H1 (cell line): ENCODE measurements around the gene DHH. TPM values are rescaled to one million over a fixed set of nuclear protein-coding genes. Genes with fewer than 3 reads are reported as not detected.

ENCODE experiments used
- CTCF ChIA-PET: fragments of 300-600 bp; sonication (Branson Sonifier 250); formaldehyde crosslinking; loops from one replicate; lab custom pipeline; 2021; ENCODE audit not compliant: partially characterized antibody; lab: Charles Lee
- POLR2A ChIA-PET: fragments of 300-600 bp; sonication (Branson Sonifier 250); formaldehyde crosslinking; loops from one replicate; lab custom pipeline; 2021; ENCODE audit warnings: inconsistent platforms; ENCODE audit not compliant: partially characterized antibody; lab: Charles Lee
- DNase-seq, 2 experiments: peaks; one replicate each; pipeline versions ENCODE4 v3.0.0 to v3.0.0-alpha.2; 2010 to 2022; ENCODE audit warnings: low spot score in 2 of 2, low read depth in 1 of 2, mixed read lengths in 1 of 2
- FAIRE-seq: peaks from 2 replicates; lab custom pipeline; 2011; peaks lifted over from hg19 to GRCh38; lab: Jason Lieb, UNC
- H2AFZ ChIP-seq: 2 replicates; pipeline ENCODE4 v1.8.1; 2012; ENCODE audit warnings: low read length, inconsistent platforms
- H2AK5ac ChIP-seq: 2 replicates; pipeline ENCODE4 v1.6.1; 2013; ENCODE audit warnings: low read depth, low read length
- H2BK120ac ChIP-seq: replicated peaks from 2 replicates; pipeline ENCODE3; 2013; ENCODE audit warnings: low read depth, low read length, inconsistent platforms
- H2BK12ac ChIP-seq: 2 replicates; pipeline ENCODE4 v1.6.1; 2013; ENCODE audit warnings: low read depth, low read length
- H2BK15ac ChIP-seq: 2 replicates; pipeline ENCODE4 v1.6.1; 2013; ENCODE audit warnings: low read length
- H2BK20ac ChIP-seq: 2 replicates; pipeline ENCODE4 v1.6.1; 2013; ENCODE audit warnings: low read length
- H2BK5ac ChIP-seq: 2 replicates; pipeline ENCODE4 v1.6.1; 2013; ENCODE audit warnings: low read depth, low read length
- H3K14ac ChIP-seq: 2 replicates; pipeline ENCODE4 v1.6.1; 2013; ENCODE audit warnings: inconsistent platforms; ENCODE audit not compliant: insufficient read length
- H3K18ac ChIP-seq: 2 replicates; pipeline ENCODE4 v1.6.1; 2013; ENCODE audit warnings: low read length; ENCODE audit errors: extremely low read depth
- H3K23ac ChIP-seq: 2 replicates; pipeline ENCODE4 v1.6.1; 2013; ENCODE audit warnings: inconsistent platforms; ENCODE audit not compliant: insufficient read length
- H3K23me2 ChIP-seq: 2 replicates; pipeline ENCODE4 v1.6.1; 2013; ENCODE audit warnings: low read depth, low read length
- H3K27ac ChIP-seq: 2 replicates; pipeline ENCODE4 v1.6.1; 2011; ENCODE audit warnings: low read depth, low read length, inconsistent platforms
- H3K27me3 ChIP-seq, 4 experiments: replicated peaks in 1 of 4; 1 replicate in 1 of 4; 2 replicates in 3 of 4; pipeline versions ENCODE4 v1.6.1 to v1.8.1; 2011 to 2013; ENCODE audit warnings: low read length in 3 of 4, mild to moderate bottlenecking in 3 of 4, inconsistent platforms in 2 of 4, mixed read lengths in 2 of 4, moderate library complexity in 1 of 4; ENCODE audit not compliant: control insufficient read depth in 3 of 4, insufficient read depth in 3 of 4; ENCODE audit errors: extremely low read depth in 1 of 4
- H3K36me3 ChIP-seq, 4 experiments: 2 replicates each; pipeline versions ENCODE4 v1.6.1 to v1.8.1; 2011 to 2013; ENCODE audit warnings: mild to moderate bottlenecking in 4 of 4, low read length in 3 of 4, moderate library complexity in 2 of 4, control low read depth in 1 of 4, inconsistent platforms in 1 of 4; ENCODE audit not compliant: insufficient read depth in 4 of 4, control insufficient read depth in 2 of 4
- H3K4ac ChIP-seq: replicated peaks from 2 replicates; pipeline ENCODE3; 2013; ENCODE audit warnings: low read length, low read depth, mixed read lengths, inconsistent platforms; ENCODE audit not compliant: insufficient read length
- H3K4me1 ChIP-seq, 4 experiments: replicated peaks in 1 of 4; 1 replicate in 1 of 4; 2 replicates in 3 of 4; pipeline versions ENCODE4 v1.6.1 to v1.8.1; 2011 to 2013; ENCODE audit warnings: low read length in 3 of 4, inconsistent platforms in 2 of 4, mixed read lengths in 1 of 4; ENCODE audit not compliant: insufficient read depth in 4 of 4, control insufficient read depth in 3 of 4
- H3K4me2 ChIP-seq, 2 experiments: 2 replicates each; pipeline versions ENCODE4 v1.6.1 to v1.8.1; 2011 to 2013; ENCODE audit warnings: low read depth in 2 of 2, low read length in 2 of 2, control low read depth in 1 of 2, inconsistent platforms in 1 of 2, mild to moderate bottlenecking in 1 of 2; ENCODE audit not compliant: insufficient read depth in 1 of 2
- H3K4me3 ChIP-seq, 4 experiments: fragments of 200-600, 300-600 bp in 1 of 4; sonication (generic), shearing (Covaris generic), sonication (Bioruptor Twin) in 1 of 4; 2 replicates each; pipeline versions ENCODE4 v1.5.1 to v1.8.1; 2011 to 2016; ENCODE audit warnings: low read length in 4 of 4, low read depth in 3 of 4, control low read depth in 2 of 4, inconsistent platforms in 2 of 4, mild to moderate bottlenecking in 2 of 4, mixed read lengths in 1 of 4, moderate library complexity in 1 of 4; ENCODE audit not compliant: insufficient read depth in 2 of 4; ENCODE audit errors: extremely low read depth in 1 of 4
- H3K56ac ChIP-seq: replicated peaks from 2 replicates; pipeline ENCODE3; 2013; ENCODE audit warnings: low read depth, mild to moderate bottlenecking, mixed read lengths, low read length, inconsistent platforms; ENCODE audit not compliant: insufficient read length
- H3K79me1 ChIP-seq: 2 replicates; pipeline ENCODE4 v1.6.1; 2013; ENCODE audit warnings: low read depth, low read length, control low read depth
- H3K79me2 ChIP-seq, 2 experiments: 2 replicates each; pipeline versions ENCODE4 v1.6.1 to v1.8.1; 2012 to 2013; ENCODE audit warnings: low read length in 2 of 2, mild to moderate bottlenecking in 2 of 2, inconsistent platforms in 1 of 2; ENCODE audit not compliant: insufficient read depth in 2 of 2, control insufficient read depth in 1 of 2
- H3K9ac ChIP-seq, 4 experiments: replicated peaks in 1 of 4; 1 replicate in 1 of 4; 2 replicates in 3 of 4; pipeline versions ENCODE4 v1.6.1 to v1.8.1; 2011 to 2013; ENCODE audit warnings: low read depth in 3 of 4, low read length in 3 of 4, control low read depth in 2 of 4, mild to moderate bottlenecking in 2 of 4, moderate library complexity in 2 of 4, inconsistent platforms in 1 of 4; ENCODE audit errors: extremely low read depth in 1 of 4
- H3K9me3 ChIP-seq, 2 experiments: 2 replicates each; pipeline versions ENCODE4 v1.6.1 to v1.8.1; 2012 to 2013; ENCODE audit warnings: mild to moderate bottlenecking in 2 of 2, moderate library complexity in 2 of 2, control low read depth in 1 of 2, inconsistent platforms in 1 of 2, low read depth in 1 of 2, low read length in 1 of 2, mixed read lengths in 1 of 2; ENCODE audit not compliant: insufficient read depth in 2 of 2
- H4K20me1 ChIP-seq, 2 experiments: replicated peaks in 1 of 2; 2 replicates each; pipeline versions ENCODE3 to v1.8.1; 2011 to 2013; ENCODE audit warnings: inconsistent platforms in 2 of 2, low read length in 2 of 2, mild to moderate bottlenecking in 1 of 2; ENCODE audit not compliant: insufficient read depth in 2 of 2, control insufficient read depth in 1 of 2
- H4K5ac ChIP-seq: 2 replicates; pipeline ENCODE4 v1.6.1; 2013; ENCODE audit warnings: low read length, low read depth, mixed read lengths, inconsistent platforms; ENCODE audit not compliant: insufficient read length
- H4K8ac ChIP-seq: 2 replicates; pipeline ENCODE4 v1.8.0; 2013; ENCODE audit warnings: mild to moderate bottlenecking, moderate library complexity, low read length, inconsistent platforms; ENCODE audit not compliant: insufficient read depth; ENCODE audit errors: extremely low read depth
- H4K91ac ChIP-seq: replicated peaks from 2 replicates; pipeline ENCODE3; 2013; ENCODE audit warnings: low read length, mixed read lengths, inconsistent platforms; ENCODE audit not compliant: insufficient read length
- POLR2A ChIP-seq, 2 experiments: IDR thresholded peaks; 1 replicate in 1 of 2; 2 replicates in 1 of 2; pipeline ENCODE4 v1.6.1; 2011; ENCODE audit warnings: low read depth in 2 of 2, low read length in 2 of 2, mild to moderate bottlenecking in 2 of 2; ENCODE audit errors: control extremely low read depth in 1 of 2
- RAD21 ChIP-seq, 2 experiments: IDR thresholded peaks in 1 of 2; conservative IDR thresholded peaks in 1 of 2; 2 replicates each; pipeline ENCODE4 v1.6.1; 2011; ENCODE audit warnings: low read depth in 2 of 2, low read length in 2 of 2, improper control_type of control experiment in 1 of 2, inconsistent platforms in 1 of 2, mild to moderate bottlenecking in 1 of 2, moderate library complexity in 1 of 2
- RNF2 ChIP-seq: fragments of 200-900, 300-1000 bp; sonication (generic); IDR thresholded peaks from 2 replicates; pipeline ENCODE4 v1.7.1; 2016; ENCODE audit warnings: borderline replicate concordance, low read depth, mild to moderate bottlenecking, antibody characterized with exemption, low read length; ENCODE audit not compliant: poor library complexity, severe bottlenecking; ENCODE audit errors: missing control alignments
- SRF ChIP-seq: IDR thresholded peaks from 2 replicates; pipeline ENCODE4 v1.6.1; 2011; ENCODE audit warnings: mild to moderate bottlenecking, low read depth, low read length, moderate library complexity
- WGBS, 2 experiments: shearing (Covaris generic) in 1 of 2; methylation state at CpG; one replicate each; pipeline versions ENCODE4 v1.1.6 to v1.1.7; 2013 to 2015; ENCODE audit warnings: low lambda C conversion rate in 2 of 2, mixed read lengths in 2 of 2, inconsistent platforms in 1 of 2, low coverage in 1 of 2, missing lambda C conversion rate in 1 of 2; ENCODE audit not compliant: insufficient replicate concordance in 2 of 2, insufficient coverage in 1 of 2, insufficient read length in 1 of 2; ENCODE audit errors: extremely low coverage in 1 of 2, missing lambda C conversion rate in 1 of 2; 5-methylcytosine and 5-hydroxymethylcytosine counted together
- polyA plus RNA-seq, 7 experiments: library from polyadenylated mRNA; depleted of rRNA in 3 of 7; stranded (reverse) in 5 of 7; unstranded in 2 of 7; fragments of >200 nt in 5 of 7; fragments of 200-250 nt in 2 of 7; gene quantifications; 1 replicate in 5 of 7; 2 replicates in 1 of 7; 4 replicates in 1 of 7; pipeline versions ENCODE4 v1.2.1 to v1.2.3, GENCODE V29; 2011 to 2013; ENCODE audit warnings: missing spikeins in 2 of 7, mixed read lengths in 2 of 7
- total RNA-seq: library from RNA; stranded (reverse); fragmentation: NEBNext Ultra II Directional; extraction: Animal tissue kit (Norgen Biotek cat#: 25700); gene quantifications from 2 replicates; pipeline ENCODE4 v1.2.1, GENCODE V29; 2021

DHH gene
- total and polyA plus RNA-seq, 2 of the 8 experiments (the other 6 are each of a cell fraction or from before 2014, with no cell fraction given): 0.03 to 0.11 TPM

GRCh38 chr12:49041881-49042484, 52.6 kb downstream of the DHH start:
- H2BK5ac ChIP-seq: no peak overlapping the region
- 97% methylated on average over 16 of the region's 18 CpGs; no CpG with 5 or more reads in 1 of the 2 experiments for WGBS, 2 experiments
- no peak overlapping the region for H2BK120ac ChIP-seq
- H3K9ac ChIP-seq: no peak overlapping the region
- H3K79me2 ChIP-seq: no peaks in the 10 kb centered on the region
- H4K20me1 ChIP-seq: peaks cover 20 to 36% of the 10 kb centered on the region in 2 experiments
- no peaks in the 10 kb centered on the region for H3K9me3 ChIP-seq
- no peaks in the 10 kb centered on the region for H3K27me3 ChIP-seq
- no peak overlapping the region for H3K4ac ChIP-seq
- H3K56ac ChIP-seq: no peak overlapping the region
- H2AK5ac ChIP-seq: no peak overlapping the region
- H4K91ac ChIP-seq: no peak overlapping the region
- no peak overlapping the region for H2AFZ ChIP-seq
- no peak overlapping the region for H3K23ac ChIP-seq
- H2BK12ac ChIP-seq: no peak overlapping the region
- H3K36me3 ChIP-seq: peaks cover 61 to 93% (median 87%) of the 10 kb centered on the region in 4 experiments
- no peak overlapping the region for H2BK15ac ChIP-seq
- H2BK20ac ChIP-seq: no peak overlapping the region
- POLR2A ChIA-PET: interaction anchor here (21.2 kb wide), 1 partner anchor 12 kb away, joined by 339 read pairs; no protein-coding TSS in a partner anchor
- FAIRE-seq (no peak), DNase-seq (no peak)
- CTCF ChIA-PET: interaction anchor here (1.1 to 9.1 kb wide), 7 partner anchors 7 to 46 kb away, joined by 3 to 126 read pairs (median 5); no protein-coding TSS in a partner anchor
- no peaks in the 10 kb centered on the region; the same call in none of the 2 replicates for H3K79me1 ChIP-seq
- no peak overlapping the region for H3K4me3 ChIP-seq
- H4K8ac ChIP-seq: no peak overlapping the region
- H3K4me1 ChIP-seq: no peaks in the 10 kb centered on the region
- no peak overlapping the region for H3K18ac ChIP-seq
- H3K27ac ChIP-seq: no peak overlapping the region
- no peak overlapping the region for H3K14ac ChIP-seq
- no peak overlapping the region for H3K4me2 ChIP-seq
- no peak overlapping the region for H4K5ac ChIP-seq
- TF ChIP-seq RAD21 (IDR thresholded peaks at IDR 0.05 in 1 of 2, conservative IDR thresholded peaks at IDR 0.05 in 1 of 2; ENCODE audit: low read depth in 2 of 2, low read length in 2 of 2): no peak
- TF ChIP-seq POLR2A (IDR thresholded peaks at IDR 0.05; ENCODE audit: control extremely low read depth in 1 of 2, low read depth in 2 of 2, low read length in 2 of 2): no peak
- TF ChIP-seq SRF: no peak
- TF ChIP-seq RNF2: no peak
- H3K23me2 ChIP-seq: no peaks in the 10 kb centered on the region
